Measurements from ENCODE around the gene CRACDL.

DNA sequence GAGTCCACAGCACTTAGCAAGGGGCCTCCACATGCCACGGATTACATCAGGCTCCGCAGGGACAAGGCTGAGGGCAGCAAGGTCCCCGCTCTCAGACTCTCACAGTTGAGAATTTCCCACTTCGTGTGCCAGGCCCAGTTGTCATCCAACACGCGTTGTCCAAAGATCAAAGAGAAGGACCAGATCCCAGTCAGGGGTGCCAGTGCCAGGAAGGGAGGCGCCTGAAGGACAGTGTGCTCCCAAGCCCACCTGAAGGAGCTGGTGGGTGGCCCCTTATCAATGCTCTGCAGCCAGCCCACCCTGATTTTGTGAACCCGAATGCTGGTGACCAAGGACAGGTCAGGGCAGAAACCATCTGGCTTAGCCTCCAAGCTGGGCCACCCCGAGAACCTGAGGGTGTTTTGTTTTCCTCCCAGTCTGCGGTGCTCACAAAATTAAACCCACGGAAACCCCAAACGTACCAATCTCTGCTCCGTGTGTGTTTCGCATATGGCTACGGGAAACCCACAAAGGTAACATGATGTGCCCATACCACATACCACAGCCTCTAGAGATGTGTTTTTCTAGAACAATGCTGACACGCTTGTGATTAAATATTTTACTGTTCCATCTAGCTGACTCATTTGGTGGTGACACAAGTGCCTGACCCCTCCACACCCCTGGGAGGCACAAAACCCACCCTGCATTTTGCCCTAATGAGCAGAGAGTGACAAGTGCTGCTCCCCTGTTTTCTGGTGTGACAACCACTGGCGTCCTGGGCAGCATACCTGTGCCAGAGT is 24.5 kb downstream of the CRACDL start:
- TF ChIP-seq EP300 (IDR thresholded peaks at IDR 0.05) (no peak), POLR2A (IDR thresholded peaks at IDR 0.05) (no peak)
- TF ChIP-seq, protein P1, sequence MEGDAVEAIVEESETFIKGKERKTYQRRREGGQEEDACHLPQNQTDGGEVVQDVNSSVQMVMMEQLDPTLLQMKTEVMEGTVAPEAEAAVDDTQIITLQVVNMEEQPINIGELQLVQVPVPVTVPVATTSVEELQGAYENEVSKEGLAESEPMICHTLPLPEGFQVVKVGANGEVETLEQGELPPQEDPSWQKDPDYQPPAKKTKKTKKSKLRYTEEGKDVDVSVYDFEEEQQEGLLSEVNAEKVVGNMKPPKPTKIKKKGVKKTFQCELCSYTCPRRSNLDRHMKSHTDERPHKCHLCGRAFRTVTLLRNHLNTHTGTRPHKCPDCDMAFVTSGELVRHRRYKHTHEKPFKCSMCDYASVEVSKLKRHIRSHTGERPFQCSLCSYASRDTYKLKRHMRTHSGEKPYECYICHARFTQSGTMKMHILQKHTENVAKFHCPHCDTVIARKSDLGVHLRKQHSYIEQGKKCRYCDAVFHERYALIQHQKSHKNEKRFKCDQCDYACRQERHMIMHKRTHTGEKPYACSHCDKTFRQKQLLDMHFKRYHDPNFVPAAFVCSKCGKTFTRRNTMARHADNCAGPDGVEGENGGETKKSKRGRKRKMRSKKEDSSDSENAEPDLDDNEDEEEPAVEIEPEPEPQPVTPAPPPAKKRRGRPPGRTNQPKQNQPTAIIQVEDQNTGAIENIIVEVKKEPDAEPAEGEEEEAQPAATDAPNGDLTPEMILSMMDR (IDR thresholded peaks at IDR 0.05) = no peak
